GM23338 (cell line): Measurements from ENCODE around the gene RAP1B. TPM values are rescaled to one million over a fixed set of nuclear protein-coding genes. Genes with fewer than 3 reads are reported as not detected.

Experiments
- ATAC-seq: fragments of 200-7000 bp; cut with Tn5 transposase; 3 replicates; pipeline ENCODE4 v1.9.1; 2020
- DNase-seq: peaks from one replicate; pipeline ENCODE4 v3.0.0-alpha.2; 2015; ENCODE audit warnings: low spot score
- H2AFZ ChIP-seq: fragments of 200-600 bp; sonication (generic); 2 replicates; pipeline ENCODE4 v1.8.0; 2016; ENCODE audit warnings: antibody characterized with exemption, mild to moderate bottlenecking, moderate library complexity
- H3F3A ChIP-seq: fragments of 200-600 bp; sonication (generic); replicated peaks from 2 replicates; pipeline ENCODE4 v1.8.0; 2017; ENCODE audit warnings: antibody characterized with exemption, mixed run types, low read depth
- H3K27ac ChIP-seq: fragments of 200-600 bp; sonication (generic); 2 replicates; pipeline ENCODE4 v1.6.1; 2016; ENCODE audit warnings: low read depth
- H3K27me3 ChIP-seq: fragments of 200-600 bp; sonication (generic); 2 replicates; pipeline ENCODE4 v1.8.0; 2016; ENCODE audit warnings: mild to moderate bottlenecking, mixed run types, moderate library complexity; ENCODE audit not compliant: insufficient read depth
- H3K36me3 ChIP-seq: fragments of 200-600 bp; sonication (generic); 2 replicates; pipeline ENCODE4 v1.8.0; 2016; ENCODE audit warnings: mild to moderate bottlenecking; ENCODE audit not compliant: insufficient read depth
- H3K4me1 ChIP-seq: fragments of 200-600 bp; sonication (generic); 2 replicates; pipeline ENCODE4 v1.8.0; 2016; ENCODE audit warnings: mild to moderate bottlenecking, moderate library complexity; ENCODE audit not compliant: insufficient read depth
- H3K4me2 ChIP-seq: fragments of 200-600 bp; sonication (generic); 2 replicates; pipeline ENCODE4 v1.7.1; 2017; ENCODE audit warnings: mixed run types
- H3K4me3 ChIP-seq: fragments of 200-600 bp; sonication (generic); 2 replicates; pipeline ENCODE4 v1.6.1; 2016; ENCODE audit warnings: mixed run types
- H3K79me2 ChIP-seq: fragments of 200-600 bp; sonication (generic); replicated peaks from 2 replicates; pipeline ENCODE4 v1.8.0; 2017; ENCODE audit warnings: mild to moderate bottlenecking; ENCODE audit not compliant: insufficient read depth
- H3K9me2 ChIP-seq: fragments of 200-600 bp; sonication (generic); 2 replicates; pipeline ENCODE4 v1.8.0; 2017; ENCODE audit not compliant: insufficient read depth
- H4K20me1 ChIP-seq: fragments of 200-600 bp; sonication (generic); replicated peaks from 2 replicates; pipeline ENCODE4 v1.8.0; 2017; ENCODE audit warnings: mild to moderate bottlenecking; ENCODE audit not compliant: insufficient read depth
- H3K27ac Mint-ChIP-seq: 2 replicates; pipeline ENCODE4 v1.8.0; 2020; ENCODE audit warnings: inconsistent platforms, mild to moderate bottlenecking, moderate library complexity, mixed read lengths
- H3K27me3 Mint-ChIP-seq: 3 replicates; pipeline ENCODE4 v1.8.0; 2022; ENCODE audit warnings: low read depth, mild to moderate bottlenecking, moderate library complexity, mixed read lengths, inconsistent platforms; ENCODE audit not compliant: insufficient read depth, poor library complexity
- H3K36me3 Mint-ChIP-seq: 3 replicates; pipeline ENCODE4 v1.8.0; 2021; ENCODE audit warnings: low read depth, mild to moderate bottlenecking, inconsistent platforms, moderate library complexity, mixed read lengths
- H3K4me1 Mint-ChIP-seq: 3 replicates; pipeline ENCODE4 v1.8.0; 2020; ENCODE audit warnings: mild to moderate bottlenecking, inconsistent platforms, mixed read lengths
- H3K4me3 Mint-ChIP-seq: 3 replicates; pipeline ENCODE4 v1.8.0; 2021; ENCODE audit warnings: moderate library complexity, mild to moderate bottlenecking, inconsistent platforms, mixed read lengths
- H3K9me3 Mint-ChIP-seq: 3 replicates; pipeline ENCODE4 v1.8.0; 2020; ENCODE audit warnings: moderate library complexity, mild to moderate bottlenecking, inconsistent platforms, mixed read lengths
- CREB1 ChIP-seq: fragments of 250-450 bp; sonication (Bioruptor Pico); IDR thresholded peaks from 2 replicates; pipeline ENCODE4 v1.5.0; 2020; ENCODE audit warnings: low read depth, mild to moderate bottlenecking, moderate library complexity
- EZH2 ChIP-seq: fragments of 200-600 bp; sonication (generic); IDR thresholded peaks from one replicate; pipeline ENCODE4 v1.8.0; 2017; ENCODE audit warnings: antibody characterized with exemption, mild to moderate bottlenecking, low read depth; ENCODE audit not compliant: unreplicated experiment
- EZH2phosphoT487 ChIP-seq: fragments of 200-600 bp; sonication (generic); IDR thresholded peaks from one replicate; pipeline ENCODE4 v1.8.1; 2018; ENCODE audit warnings: antibody characterized with exemption; ENCODE audit not compliant: unreplicated experiment
- JUNB ChIP-seq: IDR thresholded peaks from one replicate; pipeline ENCODE4 v1.6.1; 2016; ENCODE audit warnings: antibody characterized with exemption; ENCODE audit not compliant: unreplicated experiment
- NANOG ChIP-seq: IDR thresholded peaks from 2 replicates; pipeline ENCODE4 v1.6.1; 2016; ENCODE audit warnings: antibody characterized with exemption, borderline replicate concordance
- POLR2AphosphoS5 ChIP-seq: IDR thresholded peaks from 2 replicates; pipeline ENCODE4 v1.6.1; 2016; ENCODE audit warnings: antibody characterized with exemption, low read depth
- STAT1 ChIP-seq: IDR thresholded peaks from one replicate; pipeline ENCODE4 v1.6.1; 2016; ENCODE audit warnings: antibody characterized with exemption; ENCODE audit not compliant: unreplicated experiment
- ZNF114 ChIP-seq: fragments of 250-450 bp; sonication (Bioruptor Pico); IDR thresholded peaks from 2 replicates; pipeline ENCODE4 v1.5.0; 2020; ENCODE audit warnings: mild to moderate bottlenecking, moderate library complexity
- ZNF331 ChIP-seq: fragments of 250-450 bp; sonication (Bioruptor Pico); IDR thresholded peaks from 2 replicates; pipeline ENCODE4 v1.5.0; 2020; ENCODE audit warnings: low read depth, mild to moderate bottlenecking, moderate library complexity
- polyA plus RNA-seq: library from polyadenylated mRNA; unstranded; fragments of >200 nt; fragmentation: Nextera tagmentation; extraction: Ambion mirVana; gene quantifications from 2 replicates; pipeline ENCODE4 v1.2.1, GENCODE V29; 2016
- total RNA-seq: library from RNA; depleted of rRNA; stranded (reverse); fragments of >200 nt; shearing (Covaris generic); gene quantifications from 2 replicates; pipeline ENCODE4 v1.2.3, GENCODE V29; 2014
- TF ChIP-seq, protein P1 (sequence below), 2 experiments: fragments of 200-600 bp in 1 of 2; sonication (generic) in 1 of 2; conservative IDR thresholded peaks; 2 replicates each; pipeline versions ENCODE4 v1.5.1 to v1.6.1; 2016 to 2017; ENCODE audit warnings: antibody characterized with exemption in 2 of 2, low read depth in 2 of 2, mild to moderate bottlenecking in 2 of 2, moderate library complexity in 1 of 2
- TF ChIP-seq, protein P2 (sequence below): fragments of 250-450 bp; sonication (Bioruptor Pico); IDR thresholded peaks from 2 replicates; pipeline ENCODE4 v1.5.0; 2020; ENCODE audit warnings: mild to moderate bottlenecking, moderate library complexity

RAP1B gene
- total and polyA plus RNA-seq, 2 experiments from 2014 or later, result 90.6 to 128 TPM

DNA sequence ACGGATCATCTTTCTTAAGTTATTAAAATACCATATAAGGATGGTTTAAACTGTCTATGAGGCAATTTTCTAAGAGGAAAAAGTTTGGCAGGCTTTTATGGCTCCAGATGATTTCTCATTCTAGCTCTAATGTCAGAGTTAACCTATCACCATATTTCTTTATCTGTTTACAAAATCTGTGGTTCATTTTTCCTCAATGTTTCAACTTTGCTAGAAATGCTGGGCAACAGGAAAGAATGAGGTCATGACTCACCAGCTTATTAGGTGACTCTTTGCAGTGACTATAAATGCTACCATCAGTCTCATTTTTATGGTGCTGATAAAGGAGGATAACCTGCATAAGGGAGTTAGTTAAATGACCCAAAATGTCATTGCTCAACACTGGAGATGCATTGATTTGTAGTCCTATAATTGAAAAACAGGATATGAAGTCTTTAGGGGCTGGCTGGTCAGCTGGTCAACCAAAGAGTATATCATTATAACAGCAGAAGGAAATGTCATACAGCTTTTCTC lies 45.3 kb upstream of the RAP1B start (continued):
- TF ChIP-seq EZH2phosphoT487 (no peak), ZNF331 (CRISPR knock-in tag) (no peak), POLR2AphosphoS5 (no peak), CREB1 (no peak), JUNB (no peak), STAT1 (no peak)
- TF ChIP-seq, protein P1, sequence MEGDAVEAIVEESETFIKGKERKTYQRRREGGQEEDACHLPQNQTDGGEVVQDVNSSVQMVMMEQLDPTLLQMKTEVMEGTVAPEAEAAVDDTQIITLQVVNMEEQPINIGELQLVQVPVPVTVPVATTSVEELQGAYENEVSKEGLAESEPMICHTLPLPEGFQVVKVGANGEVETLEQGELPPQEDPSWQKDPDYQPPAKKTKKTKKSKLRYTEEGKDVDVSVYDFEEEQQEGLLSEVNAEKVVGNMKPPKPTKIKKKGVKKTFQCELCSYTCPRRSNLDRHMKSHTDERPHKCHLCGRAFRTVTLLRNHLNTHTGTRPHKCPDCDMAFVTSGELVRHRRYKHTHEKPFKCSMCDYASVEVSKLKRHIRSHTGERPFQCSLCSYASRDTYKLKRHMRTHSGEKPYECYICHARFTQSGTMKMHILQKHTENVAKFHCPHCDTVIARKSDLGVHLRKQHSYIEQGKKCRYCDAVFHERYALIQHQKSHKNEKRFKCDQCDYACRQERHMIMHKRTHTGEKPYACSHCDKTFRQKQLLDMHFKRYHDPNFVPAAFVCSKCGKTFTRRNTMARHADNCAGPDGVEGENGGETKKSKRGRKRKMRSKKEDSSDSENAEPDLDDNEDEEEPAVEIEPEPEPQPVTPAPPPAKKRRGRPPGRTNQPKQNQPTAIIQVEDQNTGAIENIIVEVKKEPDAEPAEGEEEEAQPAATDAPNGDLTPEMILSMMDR (conservative IDR thresholded peaks at IDR 0.05; ENCODE audit: low read depth in 2 of 2), result no peak

DNA sequence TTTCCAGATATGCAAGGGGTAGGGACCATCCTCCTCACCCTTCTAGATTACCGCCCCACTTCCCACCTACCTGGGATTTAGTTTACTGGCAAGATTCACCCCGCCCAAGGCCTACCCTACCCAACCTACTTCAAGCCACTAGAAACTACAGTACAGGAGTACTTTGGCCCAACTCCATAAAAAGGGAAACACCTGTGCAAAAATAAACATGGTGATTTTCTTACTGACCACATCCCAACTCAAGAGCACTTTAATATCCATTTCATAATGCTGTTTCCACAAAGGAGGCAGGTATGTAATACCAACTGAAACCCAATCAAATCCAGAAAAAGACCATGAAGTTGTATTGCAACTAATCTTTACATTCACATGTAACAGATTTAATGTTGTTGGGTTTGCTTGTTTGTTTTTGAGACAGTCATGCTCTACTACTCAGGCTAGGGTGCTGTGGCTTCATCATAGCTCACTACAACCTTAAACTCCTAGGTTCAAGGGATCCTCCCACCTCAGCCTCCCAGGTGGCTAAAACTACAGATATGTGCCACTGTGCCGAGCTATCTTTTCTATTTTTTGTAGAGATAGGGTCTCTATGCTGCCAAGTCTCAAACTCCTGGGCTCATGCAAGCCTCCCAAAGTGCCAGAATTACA lies 41.7 kb upstream of the RAP1B start:
- DNase-seq (no peak), ATAC-seq (no peak)
- no peaks in the 10 kb centered on the region for H3K9me2 ChIP-seq
- H3K4me2 ChIP-seq, result no peak overlapping the region
- H3F3A ChIP-seq, result no peaks in the 10 kb centered on the region
- H3K36me3 ChIP-seq, result no peaks in the 10 kb centered on the region
- no peaks in the 10 kb centered on the region for H3K4me1 ChIP-seq
- no peaks in the 10 kb centered on the region for H3K79me2 ChIP-seq
- H4K20me1 ChIP-seq, result no peaks in the 10 kb centered on the region
- no peak overlapping the region for H3K27ac ChIP-seq
- Mint-ChIP-seq H3K27me3 (no peaks in the 10 kb centered on the region), H3K36me3 (peaks cover 5% of the 10 kb centered on the region; the same call in 1 of the 3 replicates), H3K4me1 (peaks cover 3% of the 10 kb centered on the region; the same call in 1 of the 3 replicates), H3K4me3 (no peak overlapping the region), H3K9me3 (no peaks in the 10 kb centered on the region), H3K27ac (no peak overlapping the region)
- no peak overlapping the region for H3K4me3 ChIP-seq
- H3K27me3 ChIP-seq, result no peaks in the 10 kb centered on the region
- H2AFZ ChIP-seq, result no peak overlapping the region; the same call in 1 of the 2 replicates
- no peak for TF ChIP-seq STAT1
- TF ChIP-seq, protein P2, sequence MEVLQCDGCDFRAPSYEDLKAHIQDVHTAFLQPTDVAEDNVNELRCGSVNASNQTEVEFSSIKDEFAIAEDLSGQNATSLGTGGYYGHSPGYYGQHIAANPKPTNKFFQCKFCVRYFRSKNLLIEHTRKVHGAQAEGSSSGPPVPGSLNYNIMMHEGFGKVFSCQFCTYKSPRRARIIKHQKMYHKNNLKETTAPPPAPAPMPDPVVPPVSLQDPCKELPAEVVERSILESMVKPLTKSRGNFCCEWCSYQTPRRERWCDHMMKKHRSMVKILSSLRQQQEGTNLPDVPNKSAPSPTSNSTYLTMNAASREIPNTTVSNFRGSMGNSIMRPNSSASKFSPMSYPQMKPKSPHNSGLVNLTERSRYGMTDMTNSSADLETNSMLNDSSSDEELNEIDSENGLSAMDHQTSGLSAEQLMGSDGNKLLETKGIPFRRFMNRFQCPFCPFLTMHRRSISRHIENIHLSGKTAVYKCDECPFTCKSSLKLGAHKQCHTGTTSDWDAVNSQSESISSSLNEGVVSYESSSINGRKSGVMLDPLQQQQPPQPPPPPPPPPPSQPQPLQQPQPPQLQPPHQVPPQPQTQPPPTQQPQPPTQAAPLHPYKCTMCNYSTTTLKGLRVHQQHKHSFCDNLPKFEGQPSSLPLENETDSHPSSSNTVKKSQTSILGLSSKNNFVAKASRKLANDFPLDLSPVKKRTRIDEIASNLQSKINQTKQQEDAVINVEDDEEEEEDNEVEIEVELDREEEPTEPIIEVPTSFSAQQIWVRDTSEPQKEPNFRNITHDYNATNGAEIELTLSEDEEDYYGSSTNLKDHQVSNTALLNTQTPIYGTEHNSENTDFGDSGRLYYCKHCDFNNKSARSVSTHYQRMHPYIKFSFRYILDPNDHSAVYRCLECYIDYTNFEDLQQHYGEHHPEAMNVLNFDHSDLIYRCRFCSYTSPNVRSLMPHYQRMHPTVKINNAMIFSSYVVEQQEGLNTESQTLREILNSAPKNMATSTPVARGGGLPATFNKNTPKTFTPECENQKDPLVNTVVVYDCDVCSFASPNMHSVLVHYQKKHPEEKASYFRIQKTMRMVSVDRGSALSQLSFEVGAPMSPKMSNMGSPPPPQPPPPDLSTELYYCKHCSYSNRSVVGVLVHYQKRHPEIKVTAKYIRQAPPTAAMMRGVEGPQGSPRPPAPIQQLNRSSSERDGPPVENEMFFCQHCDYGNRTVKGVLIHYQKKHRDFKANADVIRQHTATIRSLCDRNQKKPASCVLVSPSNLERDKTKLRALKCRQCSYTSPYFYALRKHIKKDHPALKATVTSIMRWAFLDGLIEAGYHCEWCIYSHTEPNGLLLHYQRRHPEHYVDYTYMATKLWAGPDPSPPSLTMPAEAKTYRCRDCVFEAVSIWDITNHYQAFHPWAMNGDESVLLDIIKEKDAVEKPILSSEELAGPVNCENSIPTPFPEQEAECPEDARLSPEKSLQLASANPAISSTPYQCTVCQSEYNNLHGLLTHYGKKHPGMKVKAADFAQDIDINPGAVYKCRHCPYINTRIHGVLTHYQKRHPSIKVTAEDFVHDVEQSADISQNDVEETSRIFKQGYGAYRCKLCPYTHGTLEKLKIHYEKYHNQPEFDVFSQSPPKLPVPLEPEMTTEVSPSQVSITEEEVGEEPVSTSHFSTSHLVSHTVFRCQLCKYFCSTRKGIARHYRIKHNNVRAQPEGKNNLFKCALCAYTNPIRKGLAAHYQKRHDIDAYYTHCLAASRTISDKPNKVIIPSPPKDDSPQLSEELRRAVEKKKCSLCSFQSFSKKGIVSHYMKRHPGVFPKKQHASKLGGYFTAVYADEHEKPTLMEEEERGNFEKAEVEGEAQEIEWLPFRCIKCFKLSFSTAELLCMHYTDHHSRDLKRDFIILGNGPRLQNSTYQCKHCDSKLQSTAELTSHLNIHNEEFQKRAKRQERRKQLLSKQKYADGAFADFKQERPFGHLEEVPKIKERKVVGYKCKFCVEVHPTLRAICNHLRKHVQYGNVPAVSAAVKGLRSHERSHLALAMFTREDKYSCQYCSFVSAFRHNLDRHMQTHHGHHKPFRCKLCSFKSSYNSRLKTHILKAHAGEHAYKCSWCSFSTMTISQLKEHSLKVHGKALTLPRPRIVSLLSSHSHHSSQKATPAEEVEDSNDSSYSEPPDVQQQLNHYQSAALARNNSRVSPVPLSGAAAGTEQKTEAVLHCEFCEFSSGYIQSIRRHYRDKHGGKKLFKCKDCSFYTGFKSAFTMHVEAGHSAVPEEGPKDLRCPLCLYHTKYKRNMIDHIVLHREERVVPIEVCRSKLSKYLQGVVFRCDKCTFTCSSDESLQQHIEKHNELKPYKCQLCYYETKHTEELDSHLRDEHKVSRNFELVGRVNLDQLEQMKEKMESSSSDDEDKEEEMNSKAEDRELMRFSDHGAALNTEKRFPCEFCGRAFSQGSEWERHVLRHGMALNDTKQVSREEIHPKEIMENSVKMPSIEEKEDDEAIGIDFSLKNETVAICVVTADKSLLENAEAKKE, result no peak
- no peak for TF ChIP-seq NANOG
- TF ChIP-seq ZNF114 (CRISPR knock-in tag), result no peak
- TF ChIP-seq CREB1, result no peak
- TF ChIP-seq, protein P1 (conservative IDR thresholded peaks at IDR 0.05; ENCODE audit: low read depth in 2 of 2), result no peak
- no peak for TF ChIP-seq JUNB
- TF ChIP-seq EZH2, result no peak
- no peak for TF ChIP-seq ZNF331 (CRISPR knock-in tag)
